Left forelimb (tissue), 1 donor: ENCODE results near the gene SORCS1.
"Not testable (repeated sequence)": the region's sequence is repeated elsewhere in the genome, so short reads cannot be mapped to it uniquely, and the experiment has no call there.

Experiments
- DNase-seq: peaks from one replicate; pipeline ENCODE4 v3.0.0-alpha.2; 2018; ENCODE audit warnings: low spot score

SORCS1 gene

GRCh38 chr10:106942035-106942662, 222.4 kb downstream of the SORCS1 start:
- no peak for DNase-seq

DNA sequence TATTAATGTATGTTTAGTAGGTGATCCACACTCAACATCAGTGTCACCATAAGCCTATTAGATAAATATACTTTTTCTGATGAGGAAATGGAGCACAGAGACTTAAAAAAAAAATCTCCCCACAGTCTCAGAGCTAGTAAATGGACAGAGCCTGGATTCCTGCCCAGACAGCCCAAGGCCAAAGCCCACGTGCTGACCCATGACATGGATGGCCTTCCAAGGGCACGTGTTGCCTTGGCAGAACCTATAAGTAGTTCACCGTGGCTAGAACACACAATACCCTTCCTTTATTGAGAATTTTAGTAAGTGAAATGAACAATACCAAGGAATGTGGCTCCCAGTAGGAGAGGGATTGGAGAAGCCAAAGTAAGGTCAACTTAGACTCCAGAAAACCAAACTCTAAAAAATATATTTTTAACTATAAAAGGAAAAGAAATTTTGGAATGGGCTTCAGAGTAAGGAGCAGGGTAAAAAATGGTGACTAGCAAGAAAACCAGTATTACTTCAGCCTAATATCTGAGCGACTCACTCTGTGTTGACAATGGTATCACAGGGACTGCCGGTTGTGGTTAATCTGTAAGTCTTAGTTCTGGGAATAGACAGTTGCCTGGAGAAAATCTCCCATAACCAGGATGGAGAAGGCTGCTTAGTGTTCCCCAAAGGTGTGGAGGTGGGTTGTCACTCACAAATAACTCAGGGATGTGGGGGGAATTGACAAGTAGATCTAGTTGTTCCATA, 223.0 kb downstream of the SORCS1 start:
- DNase-seq = no peak

DNA sequence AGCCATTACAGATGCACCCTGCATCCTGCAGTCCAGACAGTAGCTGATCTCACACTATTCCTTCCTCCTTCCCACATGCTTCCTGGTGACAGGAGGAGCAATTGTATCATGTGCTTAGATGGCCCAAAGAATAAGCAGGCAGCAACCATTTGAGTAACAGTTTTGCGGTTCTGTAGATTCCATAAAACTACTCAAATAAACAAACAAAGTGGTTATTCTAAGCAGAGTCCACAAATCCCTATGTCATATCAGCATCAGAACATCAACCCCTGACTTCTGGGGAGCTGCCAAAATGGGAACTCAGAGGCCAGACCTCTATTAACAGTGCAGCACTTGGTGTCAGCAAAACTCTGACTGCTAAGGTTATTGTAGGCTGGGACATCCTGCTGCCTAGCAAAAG, 226.0 kb downstream of the SORCS1 start:
- DNase-seq = no peak

DNA sequence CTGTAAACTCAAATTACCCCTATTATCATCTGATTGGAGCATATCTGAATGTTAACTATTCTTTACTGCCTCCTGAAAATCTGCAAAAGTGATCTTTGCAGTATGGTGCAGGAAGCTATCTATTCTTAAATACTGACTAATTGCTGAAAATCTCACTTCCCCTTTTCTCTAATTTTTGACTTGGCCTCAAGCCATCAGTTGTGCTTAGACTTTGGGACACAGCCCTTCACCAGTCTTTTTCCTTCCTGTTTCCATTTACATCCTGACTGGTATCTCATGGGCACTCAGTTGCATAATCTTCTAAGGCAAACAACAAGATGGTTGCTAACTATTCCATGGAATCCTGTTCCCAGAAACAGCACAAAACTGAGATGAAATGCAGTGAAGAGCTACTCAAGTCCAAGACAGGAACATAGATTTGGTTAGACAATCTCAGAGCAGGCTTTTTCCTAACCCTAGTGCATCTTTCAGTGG, 228.5 kb downstream of the SORCS1 start:
- no peak for DNase-seq

DNA sequence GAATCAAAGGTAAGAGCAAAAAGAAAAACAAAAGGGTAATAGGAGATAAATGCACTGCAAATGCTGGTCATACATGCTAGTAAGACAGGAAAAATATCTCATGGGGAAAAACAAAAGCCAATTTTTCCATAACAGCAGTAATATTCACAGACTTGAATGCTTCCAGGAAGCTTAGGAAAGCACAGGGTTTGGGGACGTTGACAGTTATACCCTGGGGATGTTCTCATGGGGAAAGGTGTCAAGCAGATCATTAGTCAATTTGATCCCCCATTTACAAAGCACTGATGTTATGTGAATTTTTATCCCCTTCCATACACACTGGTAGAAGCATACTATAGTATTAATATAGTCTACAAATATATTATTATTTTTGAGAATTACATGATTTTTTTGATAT, 232.7 kb downstream of the SORCS1 start:
- DNase-seq = no peak

DNA sequence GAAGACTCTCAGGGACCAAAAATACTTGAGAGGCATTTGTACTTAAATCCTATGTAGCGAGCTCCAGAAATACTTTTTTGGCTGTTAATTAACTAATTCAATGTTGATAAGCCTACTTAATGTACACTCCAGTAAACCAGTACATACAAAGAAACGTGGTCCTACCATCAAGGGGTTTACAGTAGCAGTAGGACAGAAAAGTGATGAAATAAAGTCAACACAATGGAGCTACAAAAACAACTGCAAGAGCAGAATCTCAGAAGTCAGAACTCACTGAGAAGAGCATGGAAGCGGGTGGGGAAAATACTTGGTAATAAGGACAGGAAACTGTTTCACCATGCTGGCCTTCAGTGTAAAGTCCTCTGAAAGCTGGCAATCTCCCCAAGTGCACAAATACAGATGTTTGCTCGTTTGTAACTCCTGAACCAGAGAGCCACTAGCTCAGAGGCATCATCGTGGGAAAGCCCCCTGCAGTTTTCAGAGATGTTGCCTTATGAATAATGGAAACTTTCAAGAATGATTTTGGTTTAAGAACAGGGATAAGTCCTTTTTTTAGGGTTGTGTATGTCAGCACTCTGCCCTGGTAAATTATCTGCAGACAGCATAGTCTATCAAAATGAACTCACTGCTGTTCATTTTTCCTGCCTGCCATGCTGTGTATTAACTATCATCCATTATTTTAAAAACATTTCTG, 233.2 kb downstream of the SORCS1 start:
- DNase-seq = no peak

DNA sequence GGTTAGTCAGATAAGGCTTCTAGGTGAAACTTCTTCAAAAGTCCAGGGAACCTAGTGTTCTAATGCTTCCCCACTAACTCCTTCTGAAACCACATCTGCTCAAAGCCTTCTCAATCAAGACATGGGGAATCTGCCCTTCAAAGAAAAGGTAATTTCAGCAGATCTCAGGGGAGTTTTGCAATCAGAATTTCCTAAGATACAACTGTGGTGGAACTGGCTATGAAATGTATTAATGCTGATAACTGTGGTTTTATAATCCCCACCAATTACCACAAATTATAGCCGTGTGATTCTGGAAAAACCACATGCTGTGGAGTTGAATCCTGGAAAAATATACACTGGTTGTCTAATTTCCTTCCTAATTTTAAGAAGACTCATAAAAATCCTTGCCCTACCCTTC, 233.8 kb downstream of the SORCS1 start:
- no peak for DNase-seq

DNA sequence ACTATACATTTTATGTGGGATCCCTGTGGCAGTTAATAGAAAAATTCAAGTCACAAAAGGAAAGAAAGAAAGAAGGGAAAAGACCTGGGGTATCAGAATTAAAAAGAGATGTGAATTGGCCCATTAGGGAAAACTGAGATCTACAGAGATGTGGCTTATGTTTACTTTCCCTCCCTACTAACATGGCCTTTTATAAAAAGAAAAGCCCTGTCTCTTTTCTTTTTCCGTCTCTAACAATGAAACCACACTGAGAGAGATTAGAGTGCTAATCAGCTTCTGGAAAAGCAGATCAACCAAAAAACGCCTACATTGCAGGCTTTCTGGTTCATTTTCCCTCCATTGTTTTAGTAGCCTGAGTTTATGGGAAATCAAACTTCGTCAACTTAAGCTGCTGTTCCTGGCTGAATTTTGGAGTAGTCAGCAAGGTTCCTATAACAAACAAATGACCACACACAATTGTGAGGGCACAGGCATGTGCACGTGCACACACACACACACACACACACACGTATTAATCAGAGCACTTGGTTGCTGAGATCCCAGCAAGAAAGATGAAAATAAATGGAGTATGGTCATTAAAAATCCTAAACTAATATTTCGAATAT, 235.1 kb downstream of the SORCS1 start:
- no peak for DNase-seq

DNA sequence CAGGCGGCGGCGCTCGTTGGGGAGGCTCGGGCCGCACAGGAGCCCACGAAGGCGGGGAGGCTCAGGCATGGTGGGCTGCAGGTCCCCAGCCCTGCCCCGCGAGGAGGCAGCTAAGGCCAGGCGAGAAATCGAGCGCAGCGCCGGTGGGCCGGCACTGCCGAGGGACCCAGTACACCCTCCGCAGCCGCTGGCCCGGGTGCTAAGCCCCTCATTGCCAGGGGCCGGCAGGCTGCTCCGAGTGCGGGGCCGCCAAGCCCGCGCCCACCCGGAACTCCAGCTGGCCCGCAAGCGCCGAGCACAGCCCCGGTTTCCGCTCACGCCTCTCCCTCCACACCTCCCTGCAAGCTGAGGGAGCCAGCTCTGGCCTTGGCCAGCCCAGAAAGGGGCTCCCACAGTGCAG, 236.4 kb downstream of the SORCS1 start:
- DNase-seq = not testable (repeated sequence)

- DNase-seq = no peak
These were observed 239.3 kb downstream of the SORCS1 start for GRCh38 chr10:106925191-106925590.

GRCh38 chr10:106920538-106920937, 244.0 kb downstream of the SORCS1 start:
- DNase-seq = no peak

GRCh38 chr10:106919871-106920282, 244.6 kb downstream of the SORCS1 start:
- no peak for DNase-seq

DNA sequence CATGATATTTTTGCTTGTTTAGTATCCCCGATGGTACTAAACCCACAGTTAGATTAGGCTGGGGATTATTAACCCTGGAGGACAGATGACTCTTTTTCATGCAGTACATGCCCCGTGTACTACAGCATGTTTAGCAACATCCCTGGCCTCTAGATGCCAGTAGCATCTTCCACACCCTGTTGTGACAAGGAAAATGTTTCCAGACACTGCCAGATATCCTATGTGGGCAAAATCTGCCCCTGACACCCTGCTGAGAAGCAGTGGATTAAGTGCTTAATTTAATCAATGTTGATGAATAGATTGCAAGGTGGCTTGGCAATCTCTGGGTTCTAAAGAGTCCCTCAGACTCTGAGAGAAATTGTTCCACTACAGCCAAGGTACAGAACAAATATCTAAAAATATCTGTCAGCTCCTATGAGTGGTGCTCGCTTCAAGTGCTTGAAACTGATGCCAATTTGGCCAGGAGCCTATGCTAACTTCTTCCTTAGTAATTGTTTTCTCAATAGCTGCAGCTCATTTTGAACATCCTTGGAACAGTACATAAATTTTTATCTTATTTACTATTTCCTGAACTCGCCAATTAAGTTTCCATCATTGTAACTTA, 247.0 kb downstream of the SORCS1 start:
- no peak for DNase-seq

DNA sequence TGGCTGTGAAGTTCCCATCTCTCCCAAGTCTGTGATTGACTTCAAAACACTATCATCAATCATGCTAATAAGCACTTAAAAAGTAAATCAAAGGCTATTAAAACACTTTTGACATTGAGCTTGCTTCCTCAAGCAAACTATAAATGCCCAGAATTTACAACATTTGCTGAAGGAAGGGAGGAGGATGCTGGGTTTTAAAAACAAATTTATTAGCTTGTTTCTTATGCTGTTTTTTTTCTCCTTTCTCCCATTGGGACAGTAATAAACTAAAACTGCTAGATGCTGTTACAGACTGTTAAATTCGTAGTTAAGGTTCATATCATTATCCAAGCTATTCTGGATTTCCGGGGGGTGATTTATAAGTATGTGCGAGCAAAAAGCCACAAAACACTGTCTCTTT, 250.5 kb downstream of the SORCS1 start:
- no peak for DNase-seq

- no peak for DNase-seq
These were observed 251.2 kb downstream of the SORCS1 start for GRCh38 chr10:106913348-106913747.

DNA sequence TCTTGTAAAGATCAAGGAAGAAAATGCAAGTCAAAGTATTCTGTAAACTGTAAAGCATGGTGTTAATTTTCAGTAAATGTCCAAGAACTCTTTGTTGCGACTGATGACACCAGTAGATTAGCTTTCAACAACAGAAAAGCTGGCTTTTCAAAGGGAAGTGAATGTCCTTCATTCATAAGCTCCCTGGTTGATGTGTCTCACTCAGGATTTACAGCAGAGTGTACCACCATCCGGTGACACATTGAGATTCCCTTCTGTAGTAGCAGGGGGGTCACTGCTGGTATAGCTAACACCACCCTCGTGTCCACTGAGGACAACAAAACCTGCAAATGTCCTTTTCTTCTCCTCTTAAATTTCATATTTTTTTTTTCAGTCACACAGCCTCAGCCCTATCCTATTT, 253.4 kb downstream of the SORCS1 start:
- DNase-seq = no peak

- no peak for DNase-seq
These were observed 253.8 kb downstream of the SORCS1 start for GRCh38 chr10:106910666-106911065.

GRCh38 chr10:106908225-106908624, 256.3 kb downstream of the SORCS1 start:
- no peak for DNase-seq

DNA sequence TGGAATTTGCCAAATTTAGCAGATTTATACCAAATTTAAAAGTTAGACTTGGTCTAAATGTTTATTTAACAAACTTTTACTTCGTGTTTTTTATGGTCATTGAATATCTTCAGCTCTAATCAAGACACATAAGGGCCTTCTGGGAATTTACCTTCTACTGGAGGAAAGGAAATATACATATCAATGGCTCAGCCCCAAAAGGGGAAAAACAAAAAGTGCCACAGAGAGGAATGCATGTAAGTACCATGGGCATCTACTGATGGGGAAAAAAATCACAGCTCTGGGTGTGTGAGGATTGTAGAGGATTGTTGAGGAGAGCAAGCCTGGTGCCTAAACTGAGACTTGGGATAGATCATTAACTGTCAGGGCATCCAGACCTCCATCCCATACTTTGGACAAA, 260.3 kb downstream of the SORCS1 start:
- no peak for DNase-seq

DNA sequence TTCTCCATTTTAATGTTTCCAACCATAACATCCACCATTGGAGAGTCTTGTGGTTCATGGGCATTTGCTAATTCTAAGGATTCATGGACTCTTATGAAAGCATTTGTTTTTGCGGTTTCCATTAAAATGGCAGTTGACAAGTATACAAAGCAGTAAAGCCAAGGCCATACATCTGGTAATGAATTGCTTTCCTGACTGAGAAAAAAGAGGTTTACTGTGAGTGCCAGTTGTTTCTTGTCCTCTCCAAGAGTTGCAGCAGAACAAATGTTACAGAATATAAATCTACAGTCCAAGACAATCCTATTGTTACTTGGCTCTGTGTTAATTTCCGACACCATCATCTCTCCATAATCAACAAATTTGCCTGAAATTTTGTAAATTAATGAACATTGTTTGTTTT, 261.3 kb downstream of the SORCS1 start:
- no peak for DNase-seq

- DNase-seq = no peak
These were observed 264.4 kb downstream of the SORCS1 start for GRCh38 chr10:106900016-106900652.

- DNase-seq = no peak
These were observed 266.1 kb downstream of the SORCS1 start for GRCh38 chr10:106898446-106898845.
